ENCODE results near the gene APOC1.
"Not testable (repeated sequence)": the region's sequence is repeated elsewhere in the genome, so short reads cannot be mapped to it uniquely, and the experiment has no call there.

APOC1 gene

DNA sequence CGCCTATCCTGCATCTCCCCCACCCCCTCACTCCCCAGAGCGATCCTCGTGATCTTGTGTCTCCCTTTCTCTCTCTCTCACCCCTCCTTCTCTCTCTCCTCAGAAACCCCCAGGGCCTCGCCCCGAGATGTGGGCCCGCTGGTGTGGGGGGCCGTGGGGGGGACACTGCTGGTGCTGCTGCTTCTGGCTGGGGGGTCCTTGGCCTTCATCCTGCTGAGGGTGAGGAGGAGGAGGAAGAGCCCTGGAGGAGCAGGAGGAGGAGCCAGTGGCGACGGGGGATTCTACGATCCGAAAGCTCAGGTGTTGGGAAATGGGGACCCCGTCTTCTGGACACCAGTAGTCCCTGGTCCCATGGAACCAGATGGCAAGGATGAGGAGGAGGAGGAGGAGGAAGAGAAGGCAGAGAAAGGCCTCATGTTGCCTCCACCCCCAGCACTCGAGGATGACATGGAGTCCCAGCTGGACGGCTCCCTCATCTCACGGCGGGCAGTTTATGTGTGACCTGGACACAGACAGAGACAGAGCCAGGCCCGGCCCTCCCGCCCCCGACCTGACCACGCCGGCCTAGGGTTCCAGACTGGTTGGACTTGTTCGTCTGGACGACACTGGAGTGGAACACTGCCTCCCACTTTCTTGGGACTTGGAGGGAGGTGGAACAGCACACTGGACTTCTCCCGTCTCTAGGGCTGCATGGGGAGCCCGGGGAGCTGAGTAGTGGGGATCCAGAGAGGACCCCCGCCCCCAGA, 36.1 kb upstream of the APOC1 start:
- Histone ChIP-seq H3K4me3 (ENCODE audit: low read length) (no peak overlapping the region), H3K36me3 (ENCODE audit: control insufficient read depth, low read depth, low read length) (peaks cover 51% of the 10 kb centered on the region), H3K9ac (ENCODE audit: low read length) (no peak overlapping the region), H3K9me3 (ENCODE audit: control insufficient read depth, low read depth, low read length) (no peaks in the 10 kb centered on the region), H3K27ac (ENCODE audit: low read length) (no peak overlapping the region), H3K4me1 (ENCODE audit: control insufficient read depth, low read depth, low read length) (no peaks in the 10 kb centered on the region), H3K27me3 (ENCODE audit: control insufficient read depth, insufficient read depth, low read length) (no peaks in the 10 kb centered on the region)

DNA sequence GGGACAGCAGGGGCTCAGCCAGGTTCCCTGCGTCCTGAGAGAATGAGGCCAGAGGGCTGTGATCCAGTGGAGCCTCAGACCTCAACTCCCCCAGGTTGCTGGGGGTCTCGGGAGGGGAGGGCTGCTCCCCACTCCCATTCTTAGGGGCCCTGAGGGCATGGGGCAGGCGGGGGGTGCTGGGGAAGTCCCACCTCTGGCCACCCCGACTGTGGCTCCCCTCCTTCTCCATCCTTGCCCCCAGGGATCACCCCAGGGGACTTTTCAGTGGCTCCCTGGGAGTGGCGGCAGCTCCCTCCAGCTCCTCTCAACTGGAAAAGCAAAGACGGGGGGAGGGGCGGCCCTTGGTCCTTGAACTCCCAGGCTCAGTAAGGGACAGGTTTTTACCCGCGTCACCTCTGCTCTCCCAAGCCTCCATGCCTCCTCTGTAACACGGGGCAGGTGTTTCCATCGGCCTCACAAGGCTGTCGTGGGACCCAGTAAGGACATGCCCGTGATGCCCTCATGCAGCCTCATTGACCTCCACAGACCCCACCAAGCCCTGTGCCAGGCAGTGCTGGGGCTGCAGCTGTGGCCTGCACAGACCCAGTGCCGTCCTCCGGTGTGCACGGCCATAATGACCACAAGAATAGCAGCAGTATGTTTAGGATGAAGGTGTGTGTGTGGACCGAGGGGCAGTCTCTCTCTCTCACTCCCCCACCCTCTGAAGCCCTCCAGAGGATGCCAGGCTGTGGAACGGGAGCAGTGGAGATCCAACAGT, 34.9 kb upstream of the APOC1 start:
- H3K27me3 ChIP-seq (ENCODE audit: control insufficient read depth, insufficient read depth, low read length): no peaks in the 10 kb centered on the region
- no peak overlapping the region for H3K27ac ChIP-seq (ENCODE audit: low read length)
- H3K4me1 ChIP-seq (ENCODE audit: control insufficient read depth, low read depth, low read length): no peaks in the 10 kb centered on the region
- H3K4me3 ChIP-seq (ENCODE audit: low read length): no peak overlapping the region
- H3K36me3 ChIP-seq (ENCODE audit: control insufficient read depth, low read depth, low read length): peaks cover 39% of the 10 kb centered on the region
- H3K9ac ChIP-seq (ENCODE audit: low read length): no peak overlapping the region
- no peaks in the 10 kb centered on the region for H3K9me3 ChIP-seq (ENCODE audit: control insufficient read depth, low read depth, low read length)

DNA sequence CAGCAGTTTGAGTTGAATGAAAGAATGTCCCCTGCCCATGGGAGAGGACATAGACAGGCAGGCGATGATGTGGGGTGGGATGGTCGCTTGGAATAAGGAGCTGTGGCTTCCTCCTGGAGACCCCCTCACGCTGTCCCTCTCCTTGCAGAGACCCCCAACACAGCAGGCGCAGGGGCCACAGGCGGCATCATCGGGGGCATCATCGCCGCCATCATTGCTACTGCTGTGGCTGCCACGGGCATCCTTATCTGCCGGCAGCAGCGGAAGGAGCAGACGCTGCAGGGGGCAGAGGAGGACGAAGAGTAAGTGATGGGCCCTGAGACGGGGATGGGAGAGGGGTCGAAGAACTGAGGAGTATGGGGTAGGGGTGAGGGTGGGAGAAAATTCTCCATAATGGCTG, 32.3 kb upstream of the APOC1 start:
- Histone ChIP-seq H3K9me3 (ENCODE audit: control insufficient read depth, low read depth, low read length) (no peaks in the 10 kb centered on the region), H3K4me1 (ENCODE audit: control insufficient read depth, low read depth, low read length) (no peaks in the 10 kb centered on the region), H3K27ac (ENCODE audit: low read length) (no peak overlapping the region), H3K36me3 (ENCODE audit: control insufficient read depth, low read depth, low read length) (peaks cover 26% of the 10 kb centered on the region), H3K27me3 (ENCODE audit: control insufficient read depth, insufficient read depth, low read length) (no peaks in the 10 kb centered on the region), H3K9ac (ENCODE audit: low read length) (no peak overlapping the region), H3K4me3 (ENCODE audit: low read length) (no peak overlapping the region)

DNA sequence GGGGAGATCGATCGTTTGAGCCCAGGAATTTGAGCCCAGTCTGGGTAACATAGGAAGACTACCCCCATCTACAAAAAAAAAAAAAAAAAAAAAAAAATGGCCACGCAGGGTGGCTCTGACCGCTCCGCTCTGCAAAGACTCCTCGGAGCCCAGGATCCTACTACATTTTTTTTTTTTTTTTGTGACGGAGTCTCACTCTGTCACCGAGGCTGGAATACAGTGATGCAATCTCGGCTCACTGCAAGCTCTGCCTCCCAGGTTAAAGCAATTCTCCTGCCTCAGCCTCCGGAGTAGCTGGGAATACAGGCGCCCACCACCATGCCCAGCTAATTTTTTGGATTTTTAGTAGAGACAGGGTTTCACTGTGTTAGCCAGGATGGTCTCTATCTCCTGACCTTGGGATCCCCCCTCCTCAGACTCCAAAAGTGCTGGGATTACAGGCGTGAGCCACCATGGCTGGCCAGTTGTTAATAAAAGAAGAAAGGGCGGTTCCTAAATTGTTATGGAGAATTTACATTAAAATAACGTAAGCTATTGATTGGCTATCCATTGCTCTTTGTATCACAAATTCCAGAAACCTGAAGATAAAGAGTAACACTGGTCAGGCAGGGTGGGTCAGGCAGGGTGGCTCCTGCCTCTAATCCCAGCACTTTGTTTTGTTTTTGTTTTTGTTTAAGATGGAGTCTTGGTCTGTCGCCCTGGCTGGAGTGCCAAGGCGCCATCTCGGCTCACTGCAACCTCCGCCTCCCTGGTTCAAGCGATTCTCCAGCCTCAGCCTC, 31.6 kb upstream of the APOC1 start:
- H3K36me3 ChIP-seq (ENCODE audit: control insufficient read depth, low read depth, low read length): peaks cover 26% of the 10 kb centered on the region
- H3K9me3 ChIP-seq (ENCODE audit: control insufficient read depth, low read depth, low read length); H3K4me1 ChIP-seq (ENCODE audit: control insufficient read depth, low read depth, low read length); H3K27me3 ChIP-seq (ENCODE audit: control insufficient read depth, insufficient read depth, low read length); H3K4me3 ChIP-seq (ENCODE audit: low read length); H3K27ac ChIP-seq (ENCODE audit: low read length); H3K9ac ChIP-seq (ENCODE audit: low read length): not testable (repeated sequence)

DNA sequence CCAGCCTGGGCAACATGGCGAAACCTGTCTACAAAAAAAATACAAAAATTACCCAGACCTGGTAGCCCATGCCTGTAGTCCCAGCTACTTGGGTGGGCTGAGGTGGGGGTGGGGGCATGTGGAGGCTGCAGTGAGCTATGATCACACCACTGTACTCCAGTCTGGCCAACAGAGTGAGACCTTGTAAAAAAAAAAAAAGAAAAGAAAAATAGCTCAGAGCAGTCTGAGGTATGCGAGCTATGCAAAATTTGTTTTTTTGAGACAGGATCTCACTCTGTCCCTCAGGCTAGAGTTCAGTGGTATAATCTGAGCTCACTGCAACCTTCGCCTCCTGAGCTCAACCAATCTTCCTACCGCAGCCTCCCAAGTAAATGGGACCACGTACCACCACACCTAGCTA, 30.5 kb upstream of the APOC1 start:
- Histone ChIP-seq H3K9ac (ENCODE audit: low read length) (no peak overlapping the region), H3K27ac (ENCODE audit: low read length) (no peak overlapping the region), H3K36me3 (ENCODE audit: control insufficient read depth, low read depth, low read length) (peaks cover 23% of the 10 kb centered on the region)

DNA sequence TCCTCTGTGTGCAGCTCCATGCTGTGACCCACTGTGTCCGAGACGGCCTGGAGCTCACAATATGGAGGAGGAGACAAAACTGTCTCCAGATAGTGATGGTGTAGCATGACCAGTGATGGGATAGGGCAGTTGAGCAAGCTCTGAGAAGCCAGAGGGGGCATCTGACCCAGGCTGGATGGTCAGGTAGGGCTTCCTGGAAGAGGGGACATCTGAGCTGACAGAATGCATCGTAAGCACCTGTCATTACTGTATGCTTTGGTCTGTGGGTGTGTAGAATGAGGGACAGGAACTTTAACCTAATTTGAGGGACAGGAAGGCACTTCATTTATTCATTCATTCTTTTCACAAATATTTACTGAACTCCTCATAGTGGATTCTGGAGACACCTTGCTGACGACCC, 29.8 kb upstream of the APOC1 start:
- no peak overlapping the region for H3K9ac ChIP-seq (ENCODE audit: low read length)
- H3K4me3 ChIP-seq (ENCODE audit: low read length): no peak overlapping the region
- H3K27ac ChIP-seq (ENCODE audit: low read length): no peak overlapping the region
- H3K9me3 ChIP-seq (ENCODE audit: control insufficient read depth, low read depth, low read length): no peaks in the 10 kb centered on the region
- no peaks in the 10 kb centered on the region for H3K27me3 ChIP-seq (ENCODE audit: control insufficient read depth, insufficient read depth, low read length)
- no peaks in the 10 kb centered on the region for H3K4me1 ChIP-seq (ENCODE audit: control insufficient read depth, low read depth, low read length)
- peaks cover 21% of the 10 kb centered on the region for H3K36me3 ChIP-seq (ENCODE audit: control insufficient read depth, low read depth, low read length)

More for the DNA sequence above, 30.5 kb upstream of the APOC1 start:
- Histone ChIP-seq H3K27me3 (ENCODE audit: control insufficient read depth, insufficient read depth, low read length) (no peaks in the 10 kb centered on the region), H3K9me3 (ENCODE audit: control insufficient read depth, low read depth, low read length) (no peaks in the 10 kb centered on the region), H3K4me1 (ENCODE audit: control insufficient read depth, low read depth, low read length) (no peaks in the 10 kb centered on the region), H3K4me3 (ENCODE audit: low read length) (no peak overlapping the region)

DNA sequence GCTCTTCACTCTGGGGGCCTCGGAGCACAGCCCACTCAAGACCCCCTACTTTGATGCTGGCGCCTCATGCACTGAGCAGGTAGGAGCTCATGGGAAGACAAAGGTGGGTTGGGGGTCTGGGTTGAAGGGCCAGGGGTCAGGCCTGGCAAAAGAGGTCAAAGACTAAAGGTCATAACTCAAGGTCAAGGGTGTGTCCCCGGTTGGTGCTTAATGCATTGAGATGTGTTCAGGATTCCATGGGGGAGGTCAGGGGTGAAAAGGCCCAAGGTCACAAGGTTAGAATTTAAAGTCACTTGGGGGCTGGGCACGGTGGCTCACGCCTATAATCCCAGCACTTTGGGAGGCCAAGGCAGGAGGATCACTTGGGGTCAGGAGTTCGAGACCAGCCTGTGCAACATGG, 28.3 kb upstream of the APOC1 start:
- Histone ChIP-seq H3K4me1 (ENCODE audit: control insufficient read depth, low read depth, low read length) (no peaks in the 10 kb centered on the region), H3K9ac (ENCODE audit: low read length) (no peak overlapping the region), H3K27ac (ENCODE audit: low read length) (no peak overlapping the region), H3K9me3 (ENCODE audit: control insufficient read depth, low read depth, low read length) (no peaks in the 10 kb centered on the region), H3K4me3 (ENCODE audit: low read length) (no peak overlapping the region), H3K36me3 (ENCODE audit: control insufficient read depth, low read depth, low read length) (peaks cover 21% of the 10 kb centered on the region), H3K27me3 (ENCODE audit: control insufficient read depth, insufficient read depth, low read length) (no peaks in the 10 kb centered on the region)

DNA sequence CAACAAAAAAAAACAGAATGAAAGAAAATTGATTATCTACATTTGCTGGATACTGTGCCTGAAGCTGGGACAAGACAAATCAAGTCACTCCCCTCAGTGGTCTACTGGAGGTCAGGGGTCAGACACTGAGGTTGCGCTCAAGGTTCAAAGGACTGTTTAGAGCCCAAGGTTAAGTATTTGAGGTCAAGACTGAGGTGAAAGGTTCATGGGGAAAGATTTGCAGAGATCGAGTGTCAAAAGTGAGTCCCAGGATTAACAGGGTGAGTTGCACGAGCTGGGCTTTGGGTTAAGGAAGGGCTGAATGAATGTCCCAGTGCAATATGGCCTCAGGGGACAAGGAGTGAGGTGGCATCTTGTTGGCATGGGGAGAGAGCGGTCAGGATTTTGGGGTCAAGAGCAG, 26.8 kb upstream of the APOC1 start:
- Histone ChIP-seq H3K27me3 (ENCODE audit: control insufficient read depth, insufficient read depth, low read length) (no peaks in the 10 kb centered on the region), H3K4me3 (ENCODE audit: low read length) (no peak overlapping the region), H3K4me1 (ENCODE audit: control insufficient read depth, low read depth, low read length) (peaks cover 7% of the 10 kb centered on the region), H3K9ac (ENCODE audit: low read length) (no peak overlapping the region), H3K9me3 (ENCODE audit: control insufficient read depth, low read depth, low read length) (no peaks in the 10 kb centered on the region), H3K36me3 (ENCODE audit: control insufficient read depth, low read depth, low read length) (peaks cover 27% of the 10 kb centered on the region), H3K27ac (ENCODE audit: low read length) (no peak overlapping the region)

DNA sequence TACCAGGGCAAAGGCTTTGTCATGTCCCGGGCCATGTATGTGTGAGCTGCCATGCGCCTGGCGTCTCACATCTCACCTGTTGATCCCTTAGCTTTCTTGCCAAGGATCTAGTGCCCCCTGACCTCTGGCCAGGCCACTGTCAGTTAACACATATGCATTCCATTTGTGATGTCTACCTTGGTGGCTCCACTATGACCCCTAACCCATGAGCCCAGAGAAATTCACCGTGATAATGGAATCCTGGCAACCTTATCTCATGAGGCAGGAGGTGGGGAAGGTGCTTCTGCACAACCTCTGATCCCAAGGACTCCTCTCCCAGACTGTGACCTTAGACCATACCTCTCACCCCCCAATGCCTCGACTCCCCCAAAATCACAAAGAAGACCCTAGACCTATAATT, 26.1 kb upstream of the APOC1 start:
- peaks cover 34% of the 10 kb centered on the region for H3K36me3 ChIP-seq (ENCODE audit: control insufficient read depth, low read depth, low read length)
- H3K9ac ChIP-seq (ENCODE audit: low read length): not testable (repeated sequence)

DNA sequence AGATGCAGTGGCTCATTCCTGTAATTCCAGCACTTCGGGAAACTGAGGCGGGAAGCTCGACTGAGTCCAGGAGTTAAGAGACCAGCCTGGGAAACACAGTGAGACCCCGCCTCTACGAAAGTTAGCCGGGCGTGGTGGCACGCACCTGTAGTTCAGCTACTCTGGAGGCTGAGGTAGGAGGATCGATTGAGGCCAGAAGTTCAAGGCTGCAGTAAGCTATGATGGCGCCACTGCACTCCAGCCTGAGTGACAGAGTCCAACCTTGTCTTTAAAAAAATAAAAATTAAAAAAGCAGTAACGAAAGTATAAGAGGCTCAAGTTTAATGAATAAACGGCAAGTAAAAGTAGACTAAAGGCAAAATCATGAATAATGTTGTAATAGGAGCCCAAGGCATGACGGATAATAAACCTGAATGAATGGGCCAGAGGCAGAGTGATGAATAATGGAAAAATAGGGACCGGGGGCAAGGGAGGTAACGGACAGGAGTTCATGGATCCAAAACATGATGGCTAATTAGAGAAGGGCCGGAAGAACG, 24.5 kb upstream of the APOC1 start:
- H3K36me3 ChIP-seq (ENCODE audit: control insufficient read depth, low read depth, low read length): peaks cover 49% of the 10 kb centered on the region
- peaks cover 8% of the 10 kb centered on the region for H3K4me1 ChIP-seq (ENCODE audit: control insufficient read depth, low read depth, low read length)
- H3K9me3 ChIP-seq (ENCODE audit: control insufficient read depth, low read depth, low read length): no peaks in the 10 kb centered on the region
- H3K27ac ChIP-seq (ENCODE audit: low read length): peak overlapping the region; percentile 76
- peak overlapping the region; percentile 49 for H3K9ac ChIP-seq (ENCODE audit: low read length)
- no peaks in the 10 kb centered on the region for H3K27me3 ChIP-seq (ENCODE audit: control insufficient read depth, insufficient read depth, low read length)
- H3K4me3 ChIP-seq (ENCODE audit: low read length): peak overlapping the region; percentile 63

More for the DNA sequence above, 26.1 kb upstream of the APOC1 start:
- H3K27me3 ChIP-seq (ENCODE audit: control insufficient read depth, insufficient read depth, low read length); H3K9me3 ChIP-seq (ENCODE audit: control insufficient read depth, low read depth, low read length); H3K4me1 ChIP-seq (ENCODE audit: control insufficient read depth, low read depth, low read length); H3K4me3 ChIP-seq (ENCODE audit: low read length); H3K27ac ChIP-seq (ENCODE audit: low read length): not testable (repeated sequence)

DNA sequence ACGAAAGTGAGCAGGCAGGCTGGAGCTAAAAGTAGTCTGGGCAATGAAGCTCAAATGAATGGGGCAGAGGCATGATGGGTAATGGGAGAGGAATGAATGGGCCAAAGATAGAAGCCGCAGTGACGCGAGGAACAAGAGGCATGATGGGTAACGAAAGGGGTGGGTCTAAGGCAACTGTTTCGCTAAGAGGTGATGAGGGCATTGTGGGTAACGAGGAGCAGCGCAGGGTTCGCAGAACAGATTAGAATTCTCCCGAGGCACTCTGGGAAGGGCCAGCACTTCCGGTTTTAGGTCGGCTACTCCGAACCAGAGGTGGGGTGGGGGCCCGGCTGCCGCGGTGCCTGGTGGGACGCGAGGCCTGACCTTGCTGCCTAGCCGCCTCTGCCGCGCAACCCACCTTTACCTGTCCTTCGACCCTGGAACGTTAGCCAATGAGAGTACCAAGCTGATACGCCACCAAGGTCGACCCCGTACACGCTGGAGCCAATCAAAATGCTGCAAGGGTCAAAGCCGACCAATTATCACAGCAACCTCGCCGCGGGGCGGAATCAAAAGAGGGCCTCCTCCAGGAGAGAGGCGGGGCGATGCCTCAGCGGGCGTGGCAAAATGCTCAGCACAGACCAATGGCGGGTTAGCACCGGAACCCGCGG, 23.9 kb upstream of the APOC1 start:
- H3K27me3 ChIP-seq (ENCODE audit: control insufficient read depth, insufficient read depth, low read length): no peaks in the 10 kb centered on the region
- H3K4me3 ChIP-seq (ENCODE audit: low read length): peak overlapping the region; percentile 63
- H3K36me3 ChIP-seq (ENCODE audit: control insufficient read depth, low read depth, low read length): peaks cover 54% of the 10 kb centered on the region
- H3K9ac ChIP-seq (ENCODE audit: low read length): peak overlapping the region; percentile 49
- no peaks in the 10 kb centered on the region for H3K9me3 ChIP-seq (ENCODE audit: control insufficient read depth, low read depth, low read length)
- peaks cover 8% of the 10 kb centered on the region for H3K4me1 ChIP-seq (ENCODE audit: control insufficient read depth, low read depth, low read length)
- peak overlapping the region; percentile 76 for H3K27ac ChIP-seq (ENCODE audit: low read length)
